Suppressor macrophage treated with lipopolysaccharide for 1 hour (primary cell): ENCODE data around the gene CEP192.
"Not testable (repeated sequence)": the region's sequence is repeated elsewhere in the genome, so short reads cannot be mapped to it uniquely, and the experiment has no call there.

Experiments used
- DNase-seq, 3 donors: peaks; one replicate each; pipeline ENCODE4 v3.0.0-alpha.2; 2020 to 2022

Gene CEP192

GRCh38 chr18:12990641-12990966 lies 558 bp upstream of the CEP192 start:
- no peak for DNase-seq

DNA sequence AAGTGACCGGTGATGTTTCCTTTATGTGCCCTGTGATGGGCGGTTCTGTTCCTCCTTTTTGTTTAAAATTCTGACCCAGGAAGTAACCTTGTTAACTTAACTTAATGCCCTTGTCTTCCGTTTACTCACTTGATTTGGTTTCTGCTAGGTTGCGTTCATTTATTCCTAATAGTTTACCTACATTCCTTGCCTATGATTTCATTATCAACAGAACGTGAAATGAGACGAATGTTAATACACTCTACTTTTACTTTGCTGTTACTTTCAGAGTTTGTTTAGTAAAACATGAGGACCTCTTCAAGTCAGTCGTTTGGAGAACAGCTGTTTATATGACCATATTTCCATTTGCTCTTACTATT lies 638 bp downstream of the CEP192 start:
- no peak for DNase-seq

- DNase-seq = no peak
Observed at GRCh38 chr18:12993439-12993838, 2.3 kb downstream of the CEP192 start.

- no peak for DNase-seq
Observed at GRCh38 chr18:12995424-12995823, 4.3 kb downstream of the CEP192 start.

DNA sequence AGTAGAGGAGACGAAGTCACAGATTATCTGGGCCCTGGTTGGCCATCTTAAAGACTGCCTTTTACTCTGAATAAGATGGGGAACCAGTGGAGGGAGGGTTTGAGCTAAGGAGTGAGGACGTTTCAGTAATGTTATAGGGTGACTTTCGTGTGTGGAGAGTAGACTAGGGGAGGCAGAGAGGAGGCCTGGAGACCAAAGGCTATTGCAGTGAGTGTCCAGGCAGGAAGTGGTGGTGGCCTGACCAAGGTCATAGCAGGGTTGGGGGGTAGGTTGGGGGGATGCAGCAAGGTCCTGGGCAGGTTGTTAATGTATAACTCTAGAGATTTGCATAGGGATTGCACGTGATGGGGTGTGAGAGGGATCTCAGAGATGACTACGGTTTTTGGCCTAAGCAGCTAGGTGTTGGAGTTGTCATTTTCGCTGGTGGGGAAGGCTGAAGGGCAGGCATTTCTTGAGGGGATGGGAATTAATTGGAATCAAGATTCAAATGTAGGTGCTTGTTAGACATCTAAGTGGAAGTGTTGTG lies 4.9 kb downstream of the CEP192 start:
- no peak for DNase-seq

DNA sequence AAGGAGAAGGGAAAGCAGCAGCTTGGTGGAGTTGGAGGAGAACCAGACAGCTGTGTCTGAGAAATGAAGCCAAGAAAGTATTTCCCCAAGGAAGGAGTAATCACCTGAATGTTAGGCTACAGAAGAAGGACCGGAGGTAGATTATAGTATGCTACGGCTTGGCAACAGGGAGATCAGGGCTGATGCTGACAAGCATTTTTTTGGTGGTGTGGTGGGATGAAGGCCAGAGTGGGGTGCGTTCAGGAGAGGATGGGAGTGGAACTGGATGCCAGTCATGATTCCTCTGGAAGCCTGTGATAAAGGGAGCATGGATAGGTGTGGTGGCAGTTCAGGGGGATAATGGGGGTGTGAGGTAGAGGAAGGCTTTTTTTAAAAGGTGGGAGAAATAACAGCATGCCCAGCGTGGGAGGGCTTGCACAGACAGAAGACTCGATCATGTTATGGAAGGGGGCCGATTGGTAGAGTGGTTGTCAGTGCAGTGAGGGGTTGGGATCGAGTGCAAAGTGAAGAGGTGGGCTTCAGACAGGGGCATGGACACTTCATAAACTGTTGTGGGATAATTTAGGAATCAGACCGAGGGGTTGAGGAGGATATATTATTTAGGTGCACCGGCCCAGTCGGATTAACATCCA lies 5.6 kb downstream of the CEP192 start:
- DNase-seq = no peak

DNA sequence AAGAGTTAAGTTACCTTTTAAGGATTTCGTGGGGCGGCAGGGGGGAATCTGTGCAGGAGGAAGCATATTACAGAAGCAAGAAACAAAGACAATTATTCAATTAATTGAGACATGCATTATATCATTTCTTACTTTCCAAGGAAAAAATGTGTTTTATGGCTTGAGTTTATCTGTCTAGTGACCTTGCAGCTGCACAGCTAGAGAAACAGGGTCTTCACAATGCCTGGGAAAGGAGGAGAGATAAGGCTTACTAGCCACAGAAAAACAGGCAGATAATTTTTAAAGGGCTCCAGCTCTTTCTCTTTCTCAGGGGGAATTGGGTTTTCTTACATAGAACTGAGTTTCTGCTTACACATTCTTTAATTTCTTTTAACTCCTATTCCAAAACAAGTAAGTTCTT lies 6.2 kb downstream of the CEP192 start:
- DNase-seq = not testable (repeated sequence)

- no peak for DNase-seq
Observed at GRCh38 chr18:12998332-12999060, 7.3 kb downstream of the CEP192 start.

DNA sequence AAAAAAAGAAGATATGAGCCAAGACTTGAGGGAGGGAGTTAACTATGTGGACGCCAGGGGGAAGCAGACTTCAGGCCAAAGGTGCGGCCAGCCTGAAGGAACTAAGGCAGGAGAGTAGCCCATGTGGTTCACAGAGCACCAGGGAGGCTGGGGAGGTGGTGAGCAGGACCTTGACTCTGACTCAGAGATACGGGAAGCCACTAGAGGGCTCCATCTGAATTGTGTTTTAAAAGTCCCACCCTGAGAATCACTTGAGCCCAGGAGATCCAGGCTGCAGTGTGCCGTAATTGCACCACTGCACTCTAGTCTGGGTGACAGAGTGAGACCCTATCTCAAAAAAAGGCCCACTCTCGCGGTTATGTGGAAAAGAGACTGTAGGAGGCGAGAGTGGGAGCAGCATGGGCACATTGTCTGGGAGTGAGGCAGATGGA lies 12.3 kb downstream of the CEP192 start:
- peak; percentile 48 to 53 (median 52) for DNase-seq

DNA sequence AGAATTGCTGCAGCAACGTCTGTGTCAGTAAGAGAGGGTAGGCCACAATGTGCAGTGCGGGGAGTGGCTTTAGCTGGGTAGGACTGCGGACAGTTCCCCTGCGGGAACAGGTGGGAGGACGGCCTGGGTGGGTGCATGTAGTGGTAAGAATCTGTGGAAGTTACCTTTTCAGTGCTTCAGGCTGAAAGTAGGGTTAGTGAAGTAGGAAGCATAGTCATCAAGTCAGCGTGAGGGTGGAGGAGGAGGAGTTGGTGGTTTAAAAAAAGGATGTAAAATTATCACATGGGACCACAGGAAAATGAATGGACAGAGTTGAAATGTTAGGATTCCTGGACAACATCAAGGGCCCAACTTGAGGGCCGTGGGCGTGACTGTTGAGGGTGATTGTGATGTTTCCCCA lies 13.2 kb downstream of the CEP192 start:
- DNase-seq = peak; percentile 28 to 33 (median 32)

- DNase-seq = no peak
Observed at GRCh38 chr18:13005289-13005688, 14.1 kb downstream of the CEP192 start.

- DNase-seq = peak in 2 of 3 donors; percentile 22 to 32
Observed at GRCh38 chr18:13006531-13007247, 15.5 kb downstream of the CEP192 start.

DNA sequence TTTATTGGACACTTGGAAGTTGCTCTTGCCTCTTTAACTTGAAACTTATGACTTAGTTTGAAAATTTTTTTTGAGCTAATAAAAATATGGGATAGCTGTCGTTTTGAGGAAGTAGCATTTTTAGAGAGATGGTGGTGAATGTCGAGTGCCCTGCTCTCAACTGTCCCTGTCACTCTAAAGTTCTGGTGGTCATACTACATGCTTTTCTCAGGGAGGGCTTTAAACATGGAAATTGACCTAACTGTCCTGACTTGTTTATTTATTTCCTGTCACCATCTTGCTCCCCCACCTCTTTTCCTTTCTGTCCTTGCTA lies 16.0 kb downstream of the CEP192 start:
- peak in 1 of 3 donors; percentile 38 for DNase-seq

DNA sequence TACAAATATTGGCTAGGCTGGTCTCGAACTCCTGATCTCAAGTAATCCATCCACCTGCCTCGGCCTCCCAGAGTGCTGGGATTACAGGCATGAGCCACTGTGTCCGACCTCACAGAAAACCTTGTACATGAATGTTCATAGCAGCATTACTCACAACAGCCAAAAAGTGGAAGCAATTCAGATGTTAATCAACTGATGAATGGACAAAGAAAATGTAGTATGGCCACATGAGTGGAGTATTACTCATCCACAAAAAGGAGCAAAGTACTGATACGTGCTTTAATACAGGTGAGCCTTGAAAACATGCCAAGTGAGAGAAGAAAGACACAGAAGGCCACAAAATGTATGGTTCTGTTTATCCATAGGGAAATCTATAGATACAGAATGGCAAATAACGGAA lies 20.6 kb downstream of the CEP192 start:
- DNase-seq = no peak

GRCh38 chr18:13014232-13014631 lies 23.1 kb downstream of the CEP192 start:
- DNase-seq = no peak

DNA sequence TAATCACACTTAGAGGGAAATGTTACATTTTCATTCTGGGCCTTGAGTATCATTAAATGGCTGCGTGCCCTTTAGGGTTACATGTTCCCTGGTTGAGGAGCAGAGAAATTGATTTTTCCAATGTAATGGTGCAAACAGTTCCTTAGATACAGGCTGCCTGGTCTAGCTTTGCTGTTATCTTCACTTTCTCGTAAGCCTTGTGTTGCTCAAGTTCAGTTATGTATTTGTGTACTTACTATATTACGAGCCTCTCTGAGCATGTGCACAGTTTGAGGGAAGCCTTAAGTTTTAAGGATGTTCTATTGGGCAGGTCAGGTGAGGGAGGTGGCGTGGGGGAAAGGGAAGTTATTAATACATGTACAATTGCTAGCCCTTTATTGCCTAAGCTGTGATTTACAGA lies 23.7 kb downstream of the CEP192 start:
- DNase-seq = no peak

GRCh38 chr18:13017247-13017875 lies 26.2 kb downstream of the CEP192 start:
- no peak for DNase-seq

GRCh38 chr18:13018374-13018773 lies 27.2 kb downstream of the CEP192 start:
- no peak for DNase-seq

- no peak for DNase-seq
Observed at GRCh38 chr18:13019301-13019700, 28.1 kb downstream of the CEP192 start.

GRCh38 chr18:13022644-13023043 lies 31.5 kb downstream of the CEP192 start:
- DNase-seq = no peak

- DNase-seq = no peak
Observed at GRCh38 chr18:13025233-13025632, 34.1 kb downstream of the CEP192 start.

DNA sequence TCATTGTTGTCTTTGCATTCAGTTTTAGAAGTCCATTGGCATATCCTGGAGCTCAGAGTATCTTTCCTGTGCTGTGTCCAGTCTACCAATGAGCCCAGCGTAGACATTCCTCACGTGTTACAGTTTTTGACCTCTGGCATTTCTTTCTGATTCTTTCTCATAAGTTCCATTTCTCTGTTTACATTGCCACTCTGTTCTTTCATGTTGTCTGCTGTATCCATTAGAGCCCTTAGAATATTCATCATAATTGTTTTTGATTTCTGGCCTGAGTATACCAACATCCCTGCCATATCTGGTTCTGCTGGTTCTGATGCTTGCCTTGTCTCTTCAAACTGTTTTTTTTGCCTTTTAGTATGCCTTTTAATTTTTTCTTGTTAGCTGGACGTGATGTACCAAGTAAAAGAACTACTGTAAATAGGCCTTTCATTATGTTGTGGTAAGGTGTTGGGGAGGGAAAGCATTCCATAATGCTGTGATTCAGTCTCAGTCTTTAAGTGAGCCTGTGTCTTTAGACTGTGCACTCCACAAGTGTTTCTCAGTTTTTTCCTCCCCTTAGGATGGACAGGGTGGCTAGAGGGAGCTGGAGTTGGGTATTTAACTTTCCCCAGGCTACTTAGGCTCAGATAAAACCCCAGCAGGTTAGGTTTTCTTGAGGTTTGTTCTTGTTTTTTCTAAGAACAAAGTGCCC lies 35.6 kb downstream of the CEP192 start:
- DNase-seq = no peak

DNA sequence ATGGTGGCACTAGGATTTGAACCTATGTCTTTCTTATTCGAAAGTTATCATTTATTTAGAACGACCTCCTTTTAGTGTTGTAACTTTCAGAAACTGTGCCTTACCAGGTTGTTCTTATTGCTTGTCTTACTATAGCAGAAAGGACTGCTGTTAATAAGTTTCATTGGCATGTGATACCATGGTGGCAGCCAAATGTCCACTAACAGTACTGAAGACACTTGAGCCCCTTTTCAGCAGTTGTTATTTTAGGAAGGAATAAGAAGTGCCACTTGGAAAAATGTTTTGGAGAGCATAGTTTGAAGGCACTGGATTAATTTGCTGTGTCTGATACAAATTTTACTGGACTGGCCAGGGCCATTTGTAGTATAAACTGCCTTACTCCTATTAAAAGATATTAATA lies 37.7 kb downstream of the CEP192 start:
- no peak for DNase-seq
